Keratinocyte (primary cell): ENCODE results near the gene ATP1A1. TPM values are rescaled to one million over a fixed set of nuclear protein-coding genes. Genes with fewer than 3 reads are reported as not detected.

Experiments
- DNase-seq: peaks from one replicate; pipeline ENCODE4 v3.0.0-alpha.2; 2011; ENCODE audit warnings: low read depth, missing footprints, low spot score
- FAIRE-seq: peaks from 2 replicates; lab custom pipeline; 2011; peaks lifted over from hg19 to GRCh38; lab: Jason Lieb, UNC
- H2AFZ ChIP-seq: 2 replicates; pipeline ENCODE4 v1.6.0; 2012; ENCODE audit warnings: low read length, control low read depth, inconsistent platforms; ENCODE audit not compliant: control insufficient read depth
- H3K27ac ChIP-seq: 2 replicates; pipeline ENCODE4 v1.5.1; 2011; ENCODE audit warnings: low read length; ENCODE audit not compliant: control insufficient read depth, insufficient read depth
- H3K27me3 ChIP-seq: 3 replicates; pipeline ENCODE4 v1.6.0; 2011; ENCODE audit warnings: low read length; ENCODE audit not compliant: control insufficient read depth, insufficient read depth; ENCODE audit errors: extremely low read depth
- H3K36me3 ChIP-seq, 2 experiments: 2 replicates in 1 of 2; 3 replicates in 1 of 2; pipeline ENCODE4 v1.5.1; 2011; ENCODE audit warnings: low read length in 2 of 2, mild to moderate bottlenecking in 1 of 2; ENCODE audit not compliant: control insufficient read depth in 2 of 2, insufficient read depth in 2 of 2; ENCODE audit errors: extremely low read depth in 1 of 2
- H3K4me1 ChIP-seq: 3 replicates; pipeline ENCODE4 v1.5.1; 2011; ENCODE audit warnings: low read length; ENCODE audit not compliant: control insufficient read depth, insufficient read depth; ENCODE audit errors: extremely low read depth
- H3K4me2 ChIP-seq: 3 replicates; pipeline ENCODE4 v1.6.0; 2011; ENCODE audit warnings: low read depth, low read length; ENCODE audit not compliant: control insufficient read depth, insufficient read depth; ENCODE audit errors: extremely low read depth
- H3K4me3 ChIP-seq, 3 experiments: fragments of 200-600 bp in 1 of 3; sonication (generic) in 1 of 3; 2 replicates in 2 of 3; 3 replicates in 1 of 3; pipeline ENCODE4 v1.5.1; 2011 to 2016; ENCODE audit warnings: low read length in 3 of 3, mild to moderate bottlenecking in 3 of 3, control low read depth in 2 of 3, inconsistent platforms in 1 of 3, low read depth in 1 of 3, mixed read lengths in 1 of 3, mixed run types in 1 of 3, moderate library complexity in 1 of 3; ENCODE audit not compliant: control insufficient read depth in 2 of 3, insufficient read depth in 2 of 3; ENCODE audit errors: extremely low read depth in 1 of 3
- H3K79me2 ChIP-seq: 2 replicates; pipeline ENCODE4 v1.6.0; 2012; ENCODE audit warnings: low read length; ENCODE audit not compliant: control insufficient read depth, insufficient read depth
- H3K9ac ChIP-seq: 3 replicates; pipeline ENCODE4 v1.6.0; 2011; ENCODE audit warnings: low read length; ENCODE audit not compliant: control insufficient read depth, insufficient read depth; ENCODE audit errors: extremely low read depth
- H3K9me1 ChIP-seq: 3 replicates; pipeline ENCODE4 v1.6.0; 2011; ENCODE audit warnings: low read length; ENCODE audit not compliant: control insufficient read depth, insufficient read depth; ENCODE audit errors: extremely low read depth
- H3K9me3 ChIP-seq: 2 replicates; pipeline ENCODE4 v1.5.1; 2012; ENCODE audit warnings: low read depth, low read length; ENCODE audit not compliant: control insufficient read depth
- H4K20me1 ChIP-seq: 3 replicates; pipeline ENCODE4 v1.6.0; 2011; ENCODE audit warnings: low read length; ENCODE audit not compliant: control insufficient read depth, insufficient read depth; ENCODE audit errors: extremely low read depth
- CTCF ChIP-seq, 3 experiments: IDR thresholded peaks in 1 of 3; conservative IDR thresholded peaks in 1 of 3; optimal IDR thresholded peaks in 1 of 3; 2 replicates in 2 of 3; 3 replicates in 1 of 3; pipeline versions ENCODE3 to v1.5.1; 2011; ENCODE audit warnings: low read length in 3 of 3, mild to moderate bottlenecking in 3 of 3, moderate library complexity in 2 of 3, control low read depth in 1 of 3, inconsistent platforms in 1 of 3; ENCODE audit not compliant: insufficient read depth in 2 of 3; ENCODE audit errors: extremely low read depth in 1 of 3
- EZH2 ChIP-seq: IDR thresholded peaks from one replicate; pipeline ENCODE4 v1.6.1; 2012; ENCODE audit warnings: inconsistent platforms, mild to moderate bottlenecking, low read length, moderate library complexity
- dilution Hi-C: fragments of 300-500 bp; cut with MboI; formaldehyde crosslinking; loops from one replicate; pipeline ENCODE4 v1.7.0; 2020; ENCODE audit warnings: low sequenced_read_pairs; ENCODE audit not compliant: extremely low pct_ligation_motif_present
- polyA plus RNA-seq, 5 experiments: library from polyadenylated mRNA; depleted of rRNA in 3 of 5; stranded (reverse) in 3 of 5; stranded (forward) in 1 of 5; unstranded in 1 of 5; fragments of >200 nt; gene quantifications; 1 replicate in 1 of 5; 2 replicates in 3 of 5; 3 replicates in 1 of 5; pipeline versions ENCODE4 v1.2.1 to v1.2.3, GENCODE V29; 2011 to 2012; ENCODE audit warnings: missing spikeins in 2 of 5, low read depth in 1 of 5, low replicate concordance in 1 of 5

ATP1A1 gene
- polyA plus RNA-seq, 1 donor (not counting 4 experiments of a cell fraction or from before 2014, with no cell fraction given), result 357 TPM

GRCh38 chr1:116380499-116381242 lies 7.6 kb downstream of the ATP1A1 start:
- Histone ChIP-seq H3K79me2 (peaks cover 68% of the 10 kb centered on the region), H3K27ac (no peak overlapping the region), H3K27me3 (no peaks in the 10 kb centered on the region), H2AFZ (no peak overlapping the region), H3K36me3 (peaks cover 5 to 8% of the 10 kb centered on the region in 2 experiments), H3K9ac (no peak overlapping the region), H3K4me1 (peaks cover 41% of the 10 kb centered on the region), H3K9me3 (no peaks in the 10 kb centered on the region), H3K4me2 (no peak overlapping the region), H3K4me3 (no peak overlapping the region), H3K9me1 (no peaks in the 10 kb centered on the region), H4K20me1 (no peaks in the 10 kb centered on the region)
- no peak for TF ChIP-seq EZH2
- TF ChIP-seq CTCF (optimal IDR thresholded peaks at IDR 0.05 in 1 of 3, IDR thresholded peaks at IDR 0.05 in 1 of 3, conservative IDR thresholded peaks at IDR 0.05 in 1 of 3; ENCODE audit: extremely low read depth in 1 of 3, insufficient read depth in 2 of 3, low read length in 3 of 3), result no peak
- DNase-seq (no peak), FAIRE-seq (no peak)
- dilution Hi-C loops, result no loop called here

DNA sequence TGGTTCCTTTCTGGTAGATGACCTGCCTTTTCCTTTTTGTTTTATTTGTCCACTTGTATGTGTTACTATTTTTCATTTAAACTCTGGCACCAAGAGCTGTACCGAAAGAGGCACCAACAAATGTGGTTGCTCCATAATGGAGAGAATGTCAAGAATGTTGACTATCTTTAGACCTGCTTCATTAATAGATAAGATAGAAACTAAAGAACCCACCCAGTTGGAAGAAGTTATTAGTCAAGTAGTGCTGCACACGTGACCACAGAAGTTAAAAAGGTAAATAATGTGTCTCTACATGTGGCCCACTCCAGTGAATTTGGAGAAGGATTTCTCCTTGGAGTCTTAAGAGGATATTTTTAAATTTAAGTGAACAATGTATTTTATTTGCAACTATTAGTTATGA lies 9.3 kb downstream of the ATP1A1 start:
- dilution Hi-C loops, result no loop called here
- FAIRE-seq, result no peak
- peaks cover 10% of the 10 kb centered on the region in 2 experiments for H3K36me3 ChIP-seq

More for the DNA sequence above, 9.3 kb downstream of the ATP1A1 start:
- Histone ChIP-seq H2AFZ (no peak overlapping the region), H4K20me1 (no peaks in the 10 kb centered on the region), H3K4me3 (no peak overlapping the region), H3K9me3 (no peaks in the 10 kb centered on the region), H3K9me1 (no peaks in the 10 kb centered on the region), H3K27me3 (no peaks in the 10 kb centered on the region), H3K4me1 (peaks cover 25% of the 10 kb centered on the region), H3K4me2 (no peak overlapping the region), H3K9ac (no peak overlapping the region), H3K79me2 (peaks cover 63% of the 10 kb centered on the region), H3K27ac (no peak overlapping the region)
- no peak for DNase-seq
- TF ChIP-seq CTCF (optimal IDR thresholded peaks at IDR 0.05 in 1 of 3, IDR thresholded peaks at IDR 0.05 in 1 of 3, conservative IDR thresholded peaks at IDR 0.05 in 1 of 3; ENCODE audit: extremely low read depth in 1 of 3, insufficient read depth in 2 of 3, low read length in 3 of 3) (no peak), EZH2 (no peak)
